ENCODE results near the gene ANKRD30A.
"Not testable (repeated sequence)": the region's sequence is repeated elsewhere in the genome, so short reads cannot be mapped to it uniquely, and the experiment has no call there.

ANKRD30A gene

DNA sequence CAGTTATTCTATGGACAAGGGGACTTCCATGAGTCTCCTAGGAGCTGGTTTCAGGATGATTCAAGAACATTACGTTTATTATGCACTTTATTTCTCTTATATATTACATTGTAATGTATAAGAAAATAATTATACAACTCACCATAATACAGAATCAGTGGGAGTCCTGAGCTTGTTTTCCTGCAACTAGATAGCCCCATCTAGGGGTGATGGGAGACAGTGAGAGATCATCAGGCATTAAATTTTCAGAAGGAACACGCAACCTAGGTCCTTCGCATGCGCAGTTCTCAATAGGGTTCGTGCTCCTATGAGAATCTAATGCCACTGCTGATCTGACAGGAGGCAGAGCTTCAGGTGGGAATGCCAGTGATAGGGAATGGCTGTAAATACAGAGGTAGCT lies 137.9 kb downstream of the ANKRD30A start:
- DNase-seq: no peak

GRCh38 chr10:37268266-37268665 lies 142.9 kb downstream of the ANKRD30A start:
- no peak for DNase-seq

DNA sequence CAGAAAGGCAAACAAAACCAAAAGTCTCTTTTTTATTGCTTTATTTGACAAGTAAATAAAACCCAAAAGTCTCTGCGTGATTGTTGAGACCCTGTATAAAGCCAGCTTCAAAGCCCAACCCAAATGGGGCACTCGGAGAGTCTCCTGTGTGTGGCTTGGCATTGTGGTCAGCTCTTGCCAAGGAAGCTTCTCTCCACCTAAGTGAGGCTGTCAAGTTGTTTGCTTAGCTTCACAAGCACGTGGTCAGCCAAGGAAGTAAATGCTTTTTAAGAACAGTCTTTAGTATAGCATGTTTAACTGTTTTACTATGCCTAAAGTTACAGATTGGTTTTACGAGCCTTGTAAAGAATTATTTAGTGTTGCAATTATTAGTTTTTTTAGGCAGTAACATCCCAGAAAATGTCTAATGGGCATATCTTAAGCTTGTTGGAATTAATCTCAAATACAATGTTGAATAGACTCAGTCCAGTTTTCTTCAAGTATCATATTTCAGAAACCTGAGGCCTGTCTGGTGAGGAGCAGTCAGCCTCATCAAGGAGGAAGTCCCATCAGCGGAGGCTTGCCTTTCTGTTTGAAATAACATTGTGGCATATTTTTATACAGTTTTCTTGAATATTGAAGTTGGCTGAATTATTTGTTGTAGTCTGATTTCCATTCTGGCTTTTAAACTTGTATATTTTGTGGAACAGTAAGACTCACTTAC lies 144.3 kb downstream of the ANKRD30A start:
- no peak for DNase-seq

DNA sequence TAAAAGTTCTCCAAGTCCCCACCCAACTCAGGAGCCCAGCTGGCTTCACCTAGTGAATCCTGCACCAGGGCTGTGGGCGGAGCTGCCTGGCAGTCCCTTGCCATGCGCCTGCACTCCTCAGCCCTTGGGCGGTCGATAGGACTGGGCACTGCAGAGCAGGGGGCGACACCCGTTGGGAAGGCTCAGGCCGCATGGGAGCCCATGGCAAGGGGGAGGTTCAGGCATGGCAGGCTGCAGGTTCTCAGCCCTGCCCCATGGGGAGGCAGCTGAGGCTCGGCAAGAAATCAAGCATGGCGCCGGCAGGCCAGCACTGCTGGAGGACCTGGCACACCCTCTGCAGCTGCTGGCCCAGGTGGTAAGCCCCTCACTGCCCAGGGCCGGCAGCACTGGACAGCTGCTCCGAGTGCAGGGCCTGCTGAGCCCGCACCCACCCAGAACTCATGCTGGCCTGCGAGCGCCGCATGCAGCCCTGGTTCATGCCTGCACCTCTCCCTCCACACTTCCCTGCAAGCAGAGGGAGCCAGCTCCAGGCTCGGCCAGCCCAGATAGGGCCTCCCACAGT lies 149.9 kb downstream of the ANKRD30A start:
- DNase-seq: no peak

GRCh38 chr10:37285063-37285462 lies 159.7 kb downstream of the ANKRD30A start:
- no peak for DNase-seq

DNA sequence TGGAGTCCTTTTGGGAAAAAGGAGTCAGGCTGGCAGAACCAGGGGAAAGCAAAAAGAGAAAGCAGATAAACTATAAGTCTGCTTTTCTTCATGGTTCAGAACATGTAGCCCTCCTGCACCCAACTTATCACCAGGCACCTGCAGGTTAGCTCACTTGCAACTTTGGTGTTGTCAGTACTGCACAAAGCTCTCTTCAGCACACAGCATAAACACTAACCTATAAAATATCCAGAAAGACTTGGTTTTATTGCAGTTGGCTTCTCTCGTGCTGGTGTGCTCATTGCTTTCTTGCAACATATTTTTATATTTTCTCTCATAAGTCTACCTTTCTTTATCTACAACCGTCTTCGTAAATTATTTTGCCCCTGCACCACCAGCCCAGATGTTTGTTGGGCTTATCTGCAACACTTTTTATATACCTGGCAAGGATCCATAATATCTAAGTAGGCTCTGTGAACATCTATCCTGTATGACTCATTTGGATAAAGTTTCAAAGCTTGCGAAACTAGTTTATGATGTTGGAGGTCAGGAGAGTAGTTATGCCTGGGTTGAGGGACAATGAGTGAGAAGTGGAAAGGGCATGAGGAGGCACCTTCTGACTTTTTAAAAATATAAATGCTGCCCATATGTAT lies 164.6 kb downstream of the ANKRD30A start:
- no peak for DNase-seq

GRCh38 chr10:37301271-37301670 lies 175.9 kb downstream of the ANKRD30A start:
- DNase-seq: no peak

DNA sequence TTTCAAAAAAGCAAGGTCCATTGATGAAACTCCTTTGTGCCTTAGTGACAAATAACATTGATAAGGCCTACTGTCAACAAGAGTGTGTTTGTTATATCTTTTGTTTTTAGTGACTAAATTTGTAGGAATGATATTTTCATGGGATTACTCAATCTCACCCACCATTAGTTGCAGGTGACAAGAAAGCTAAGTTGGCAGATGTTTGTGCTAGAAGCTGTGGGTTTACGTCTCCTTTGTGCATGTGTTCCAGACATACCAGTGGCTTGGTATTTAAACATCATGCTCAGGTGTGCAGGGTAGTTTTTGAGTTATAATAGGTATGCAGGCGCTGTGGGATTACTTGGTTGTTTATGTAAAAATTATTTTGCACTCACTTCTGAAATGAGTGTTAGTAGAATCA lies 178.6 kb downstream of the ANKRD30A start:
- no peak for DNase-seq

- no peak for DNase-seq
These were observed 189.0 kb downstream of the ANKRD30A start for GRCh38 chr10:37314350-37314749.

GRCh38 chr10:37314862-37315261 lies 189.5 kb downstream of the ANKRD30A start:
- no peak for DNase-seq

GRCh38 chr10:37344413-37344812 lies 219.0 kb downstream of the ANKRD30A start:
- DNase-seq: no peak

DNA sequence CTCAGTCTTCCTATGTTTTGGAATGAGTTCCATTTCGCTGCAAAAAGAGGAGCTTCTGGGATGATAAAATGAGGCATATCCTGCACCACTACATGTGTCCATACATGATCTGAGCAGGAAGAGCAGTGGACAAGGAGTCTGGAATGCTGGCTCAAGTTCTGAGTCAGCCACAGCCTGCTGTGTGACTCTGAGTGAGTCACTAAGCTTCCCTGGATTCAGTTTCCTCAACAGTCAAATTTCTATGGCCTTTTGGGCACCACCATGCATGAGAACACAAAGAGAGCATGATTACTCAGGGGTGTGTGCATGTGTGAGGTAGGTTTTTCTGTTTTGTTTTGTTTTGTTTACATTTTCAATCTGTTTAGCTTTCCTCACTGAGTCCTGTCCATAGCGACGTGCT lies 254.6 kb downstream of the ANKRD30A start:
- no peak for DNase-seq

GRCh38 chr10:37381271-37381670 lies 255.9 kb downstream of the ANKRD30A start:
- no peak for DNase-seq

GRCh38 chr10:37384923-37385322 lies 259.5 kb downstream of the ANKRD30A start:
- DNase-seq: no peak

DNA sequence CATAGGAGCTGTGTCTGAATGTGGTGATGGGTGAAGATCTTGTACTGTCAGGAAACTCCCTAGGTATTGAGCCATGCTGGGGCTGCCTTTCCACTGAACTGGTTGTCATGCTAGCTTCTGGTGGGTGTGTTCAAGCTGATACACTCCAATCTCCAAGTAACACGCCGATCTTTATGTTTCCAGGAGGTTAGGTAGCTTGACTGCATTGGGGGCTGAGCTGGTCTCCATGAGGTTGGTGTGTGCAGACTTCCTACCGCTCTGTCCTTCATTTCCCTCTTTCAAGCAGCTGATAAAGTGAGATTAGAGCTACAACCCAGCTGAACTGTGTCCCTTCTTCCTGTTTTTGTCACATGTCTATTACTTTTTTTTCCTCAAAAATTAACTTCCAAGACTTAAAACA lies 265.5 kb downstream of the ANKRD30A start:
- no peak for DNase-seq

- DNase-seq: not testable (repeated sequence)
These were observed 275.4 kb downstream of the ANKRD30A start for GRCh38 chr10:37400774-37401173.

GRCh38 chr10:37401225-37401624 lies 275.8 kb downstream of the ANKRD30A start:
- no peak for DNase-seq

DNA sequence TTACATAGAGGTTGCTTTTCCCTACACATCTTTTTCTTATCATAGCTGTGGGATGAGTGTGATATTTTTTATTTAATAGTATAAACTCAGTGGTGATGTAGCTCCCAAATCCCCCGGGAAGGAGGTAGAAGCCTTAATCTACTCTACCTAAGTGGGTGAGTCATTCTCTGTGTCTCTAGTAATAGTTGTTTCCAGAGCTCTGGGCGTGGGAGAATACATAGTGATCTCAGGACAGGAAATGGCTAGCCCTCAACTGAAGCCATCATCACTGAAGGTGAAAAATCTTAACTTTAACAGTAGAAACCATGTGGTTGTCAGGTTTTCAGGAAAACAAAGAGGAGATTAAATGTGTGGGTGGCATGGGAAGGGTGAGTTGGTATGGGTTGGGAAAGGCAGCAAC lies 278.4 kb downstream of the ANKRD30A start:
- DNase-seq: no peak

All from NCI-H187 (cell line).